SU-DHL-6 (cell line): ENCODE data around the gene GPR157.
"Not testable (repeated sequence)": the region's sequence is repeated elsewhere in the genome, so short reads cannot be mapped to it uniquely, and the experiment has no call there.

Source experiments
- H2AFZ ChIP-seq: fragments of 200-600 bp; sonication (generic); 2 replicates; pipeline ENCODE4 v1.6.1; 2014; ENCODE audit warnings: low read depth, mild to moderate bottlenecking, moderate library complexity, mixed read lengths, antibody characterized with exemption, low read length; ENCODE audit not compliant: severe bottlenecking
- H3F3A ChIP-seq: fragments of 200-600 bp; shearing (Covaris generic); 2 replicates; pipeline ENCODE4 v1.6.0; 2016; ENCODE audit warnings: antibody characterized with exemption, mild to moderate bottlenecking; ENCODE audit not compliant: insufficient read depth
- H3K27ac ChIP-seq: fragments of 200-600 bp; sonication (generic); 2 replicates; pipeline ENCODE4 v1.5.1; 2016; ENCODE audit warnings: low read depth, mild to moderate bottlenecking, low read length, moderate library complexity, mixed read lengths
- H3K27me3 ChIP-seq: fragments of 200-600 bp; sonication (generic), shearing (Covaris generic); 2 replicates; pipeline ENCODE4 v1.6.0; 2014; ENCODE audit warnings: mild to moderate bottlenecking, low read length
- H3K36me3 ChIP-seq: fragments of 200-600 bp; sonication (generic); 2 replicates; pipeline ENCODE4 v1.6.1; 2014; ENCODE audit warnings: mild to moderate bottlenecking, low read length, mixed read lengths
- H3K4me2 ChIP-seq: fragments of 300-600, 200-600 bp; shearing (Covaris generic), sonication (generic); 2 replicates; pipeline ENCODE4 v1.6.0; 2014; ENCODE audit warnings: low read length, low read depth, mild to moderate bottlenecking; ENCODE audit not compliant: poor library complexity, severe bottlenecking
- H3K4me3 ChIP-seq: fragments of 200-600 bp; sonication (generic); 2 replicates; pipeline ENCODE4 v1.5.1; 2014; ENCODE audit warnings: antibody characterized with exemption, low read length, mild to moderate bottlenecking, mixed read lengths; ENCODE audit not compliant: insufficient read depth, poor library complexity, severe bottlenecking
- H3K79me2 ChIP-seq: fragments of 200-600 bp; sonication (generic); 2 replicates; pipeline ENCODE4 v1.6.1; 2014; ENCODE audit warnings: mild to moderate bottlenecking, low read length, moderate library complexity; ENCODE audit not compliant: insufficient read depth
- H3K9ac ChIP-seq: fragments of 200-600 bp; sonication (generic); 2 replicates; pipeline ENCODE4 v1.7.0; 2014; ENCODE audit warnings: mild to moderate bottlenecking, low read length
- H3K9me2 ChIP-seq: fragments of 200-600 bp; sonication (generic); replicated peaks from 2 replicates; pipeline ENCODE4 v1.6.1; 2014; ENCODE audit warnings: low read length; ENCODE audit not compliant: insufficient read depth
- H3K9me3 ChIP-seq: fragments of 200-600 bp; sonication (generic); 2 replicates; pipeline ENCODE4 v1.6.1; 2014; ENCODE audit warnings: low read length, mixed read lengths; ENCODE audit not compliant: insufficient read depth
- H4K20me1 ChIP-seq: fragments of 200-600 bp; sonication (generic); 2 replicates; pipeline ENCODE4 v1.6.1; 2014; ENCODE audit warnings: low read depth, mild to moderate bottlenecking, antibody characterized with exemption, low read length, moderate library complexity, mixed read lengths
- CTCF ChIP-seq: fragments of 200-600 bp; sonication (generic); IDR thresholded peaks from one replicate; pipeline ENCODE4 v1.5.1; 2017; ENCODE audit warnings: antibody characterized with exemption, mild to moderate bottlenecking, low read length, moderate library complexity; ENCODE audit not compliant: insufficient read depth, poor library complexity, severe bottlenecking
- EZH2phosphoT487 ChIP-seq: fragments of 200-600 bp; sonication (generic), shearing (Covaris generic); conservative IDR thresholded peaks from 2 replicates; pipeline ENCODE4 v1.6.1; 2018; ENCODE audit warnings: mild to moderate bottlenecking, antibody characterized with exemption, low read length, moderate library complexity, mixed read lengths

Gene GPR157

GRCh38 chr1:9099555-9099954 lies 29.3 kb downstream of the GPR157 start:
- H3K9me3 ChIP-seq, result no peaks in the 10 kb centered on the region
- H3K4me3 ChIP-seq, result no peak overlapping the region
- no peaks in the 10 kb centered on the region for H3K36me3 ChIP-seq
- H3K27me3 ChIP-seq, result no peaks in the 10 kb centered on the region
- no peak overlapping the region for H2AFZ ChIP-seq
- no peak overlapping the region for H3K9ac ChIP-seq
- TF ChIP-seq CTCF (no peak), EZH2phosphoT487 (no peak)
- H3K79me2 ChIP-seq, result no peaks in the 10 kb centered on the region
- no peak overlapping the region for H3K27ac ChIP-seq
- no peaks in the 10 kb centered on the region for H3K9me2 ChIP-seq
- H3F3A ChIP-seq, result no peaks in the 10 kb centered on the region
- no peak overlapping the region for H3K4me2 ChIP-seq
- no peaks in the 10 kb centered on the region for H4K20me1 ChIP-seq

GRCh38 chr1:9097947-9098705 lies 30.8 kb downstream of the GPR157 start:
- Histone ChIP-seq H3K79me2 (no peaks in the 10 kb centered on the region), H2AFZ (no peak overlapping the region), H3F3A (no peaks in the 10 kb centered on the region), H3K4me3 (no peak overlapping the region), H3K36me3 (no peaks in the 10 kb centered on the region), H3K9me2 (no peaks in the 10 kb centered on the region), H3K27me3 (no peaks in the 10 kb centered on the region), H3K9ac (no peak overlapping the region), H3K4me2 (no peak overlapping the region), H4K20me1 (no peaks in the 10 kb centered on the region), H3K27ac (no peak overlapping the region), H3K9me3 (no peaks in the 10 kb centered on the region)
- TF ChIP-seq CTCF (no peak), EZH2phosphoT487 (no peak)

GRCh38 chr1:9095818-9096217 lies 33.1 kb downstream of the GPR157 start:
- H2AFZ ChIP-seq, result no peak overlapping the region
- no peak overlapping the region for H3K9ac ChIP-seq
- H3K9me3 ChIP-seq, result no peaks in the 10 kb centered on the region
- H3K27me3 ChIP-seq, result no peaks in the 10 kb centered on the region
- H3K4me3 ChIP-seq, result no peak overlapping the region
- no peak overlapping the region for H3K27ac ChIP-seq
- no peaks in the 10 kb centered on the region for H4K20me1 ChIP-seq
- no peaks in the 10 kb centered on the region for H3K36me3 ChIP-seq
- H3K79me2 ChIP-seq, result no peaks in the 10 kb centered on the region
- no peaks in the 10 kb centered on the region for H3F3A ChIP-seq
- H3K4me2 ChIP-seq, result no peak overlapping the region
- H3K9me2 ChIP-seq, result no peaks in the 10 kb centered on the region
- TF ChIP-seq CTCF (no peak), EZH2phosphoT487 (no peak)

GRCh38 chr1:9093996-9094595 lies 34.8 kb downstream of the GPR157 start:
- H3K4me2 ChIP-seq, H4K20me1 ChIP-seq, H3F3A ChIP-seq, H3K9ac ChIP-seq, H2AFZ ChIP-seq, H3K27me3 ChIP-seq, H3K36me3 ChIP-seq, H3K27ac ChIP-seq, H3K9me2 ChIP-seq, H3K4me3 ChIP-seq, H3K79me2 ChIP-seq, H3K9me3 ChIP-seq: not testable (repeated sequence)
